HepG2 (cell line): ENCODE measurements around the gene CELA2B. TPM values are rescaled to one million over a fixed set of nuclear protein-coding genes. Genes with fewer than 3 reads are reported as not detected.
A peak's percentile ranks its signal among the peaks of the same experiment; 100 is the strongest.

Experiments used
- CBX2 ChIP-seq, 2 experiments: fragments of 200-600 bp in 1 of 2; sonication (generic); formaldehyde crosslinking in 1 of 2; IDR thresholded peaks; 2 replicates each; pipeline versions ENCODE4 v1.7.0 to v1.8.1; 2018 to 2022; ENCODE audit warnings: low read depth in 2 of 2, low read length in 1 of 2, mild to moderate bottlenecking in 1 of 2, missing genetic modification reagents in 1 of 2
- CHD4 ChIP-seq: fragments of 200-600 bp; sonication (generic); IDR thresholded peaks from 2 replicates; pipeline ENCODE4 v1.7.0; 2017; ENCODE audit warnings: mild to moderate bottlenecking, low read length, borderline replicate concordance
- CSRNP2 ChIP-seq: sonication (generic); formaldehyde crosslinking; conservative IDR thresholded peaks from 2 replicates; pipeline ENCODE4 v1.8.0; 2022; ENCODE audit warnings: low read depth, missing genetic modification reagents
- FOXC1 ChIP-seq: sonication (generic); formaldehyde crosslinking; IDR thresholded peaks from 2 replicates; pipeline ENCODE4 v1.8.0; 2022; ENCODE audit warnings: mild to moderate bottlenecking, missing genetic modification reagents, borderline replicate concordance
- HCFC1 ChIP-seq: fragments of 150-350 bp; IDR thresholded peaks from 2 replicates; pipeline ENCODE4 v1.6.1; 2014; ENCODE audit warnings: low read depth, low read length
- HNRNPH1 ChIP-seq: fragments of 200-400 bp; formaldehyde crosslinking; optimal IDR thresholded peaks from 2 replicates; pipeline ENCODE3; 2017; ENCODE audit warnings: mild to moderate bottlenecking, low read depth, low read length
- KAT8 ChIP-seq: IDR thresholded peaks from 2 replicates; pipeline ENCODE4 v1.6.1; 2016; ENCODE audit warnings: missing genetic modification reagents, missing compliant biosample characterization
- KMT2A ChIP-seq: sonication (generic); formaldehyde crosslinking; IDR thresholded peaks from 2 replicates; pipeline ENCODE4 v1.4.0; 2020; ENCODE audit warnings: missing genetic modification reagents
- NAIF1 ChIP-seq: sonication (generic); formaldehyde crosslinking; IDR thresholded peaks from 2 replicates; pipeline ENCODE4 v1.5.0; 2020; ENCODE audit warnings: mild to moderate bottlenecking, missing genetic modification reagents, borderline replicate concordance
- NR2F1 ChIP-seq, 2 experiments: fragments of 450-650 bp in 1 of 2; formaldehyde crosslinking in 1 of 2; IDR thresholded peaks; 2 replicates each; pipeline versions ENCODE4 v1.5.0 to v1.6.1; 2016 to 2020; ENCODE audit warnings: mild to moderate bottlenecking in 1 of 2, missing compliant biosample characterization in 1 of 2, missing genetic modification reagents in 1 of 2, moderate library complexity in 1 of 2
- RARG ChIP-seq: sonication (generic); formaldehyde crosslinking; IDR thresholded peaks from 2 replicates; pipeline ENCODE4 v1.4.0; 2020; ENCODE audit warnings: low read depth, mild to moderate bottlenecking, missing genetic modification reagents
- SIX4 ChIP-seq: sonication (generic); formaldehyde crosslinking; IDR thresholded peaks from 2 replicates; pipeline ENCODE4 v1.4.0; 2020; ENCODE audit warnings: missing genetic modification reagents
- SKI ChIP-seq: fragments of 450-650 bp; IDR thresholded peaks from one replicate; pipeline ENCODE4 v1.6.1; 2018; ENCODE audit warnings: mild to moderate bottlenecking; ENCODE audit not compliant: partially characterized antibody
- TOPORS ChIP-seq: sonication (generic); formaldehyde crosslinking; IDR thresholded peaks from 2 replicates; pipeline ENCODE4 v1.8.0; 2023; ENCODE audit warnings: mild to moderate bottlenecking, missing genetic modification reagents
- ZNF362 ChIP-seq: sonication (generic); formaldehyde crosslinking; IDR thresholded peaks from 2 replicates; pipeline ENCODE4 v1.4.0; 2020; ENCODE audit warnings: missing genetic modification reagents, mild to moderate bottlenecking, borderline replicate concordance
- ZNF563 ChIP-seq: sonication (generic); formaldehyde crosslinking; IDR thresholded peaks from 2 replicates; pipeline ENCODE4 v1.8.0; 2022; ENCODE audit warnings: mild to moderate bottlenecking, moderate library complexity, missing genetic modification reagents
- ZNF883 ChIP-seq: sonication (generic); formaldehyde crosslinking; IDR thresholded peaks from 2 replicates; pipeline ENCODE4 v1.5.1; 2020; ENCODE audit warnings: mild to moderate bottlenecking, missing genetic modification reagents; ENCODE audit errors: not compliant biosample characterization
- ZZZ3 ChIP-seq: sonication (generic); formaldehyde crosslinking; IDR thresholded peaks from 2 replicates; pipeline ENCODE4 v1.4.0; 2020; ENCODE audit warnings: missing genetic modification reagents, mild to moderate bottlenecking, borderline replicate concordance
- polyA plus RNA-seq, 8 experiments: library from polyadenylated mRNA; depleted of rRNA in 3 of 8; stranded (reverse) in 7 of 8; unstranded in 1 of 8; fragments of >200 nt; fragmentation: Illumina TruSeq in 4 of 8; extraction: Trizol in 4 of 8; gene quantifications; 2 replicates each; pipeline versions ENCODE4 v1.2.1 to v1.2.3, GENCODE V29; 2011 to 2016; ENCODE audit warnings: low read depth in 4 of 8, missing spikeins in 1 of 8, mixed read lengths in 1 of 8; ENCODE audit not compliant: insufficient read depth in 1 of 8
- total RNA-seq, 5 experiments: library from RNA; depleted of rRNA; stranded (reverse); fragments of >200 nt; fragmentation: Illumina TruSeq; extraction: Trizol; gene quantifications; 2 replicates each; pipeline ENCODE4 v1.2.3, GENCODE V29; 2016; ENCODE audit warnings: low read depth in 1 of 5
- TF ChIP-seq, protein P1 (sequence below): IDR thresholded peaks from 2 replicates; pipeline ENCODE4 v1.6.1; 2016; ENCODE audit warnings: control low read depth
- TF ChIP-seq, protein P2 (sequence below): sonication (generic); formaldehyde crosslinking; IDR thresholded peaks from 2 replicates; pipeline ENCODE4 v1.4.0; 2020; ENCODE audit warnings: mild to moderate bottlenecking, missing genetic modification reagents
- TF ChIP-seq, protein P3 (sequence below): sonication (generic); formaldehyde crosslinking; IDR thresholded peaks from 2 replicates; pipeline ENCODE4 v1.4.0; 2020; ENCODE audit warnings: low read depth, mild to moderate bottlenecking, missing genetic modification reagents

CELA2B gene
- total and polyA plus RNA-seq, 2 of the 13 experiments (the other 11 are each of a cell fraction or from before 2014, with no cell fraction given), result not detected

- no peak for TF ChIP-seq HNRNPH1
- peak; percentile 45; the same call in 1 of the 2 replicates for TF ChIP-seq ZZZ3
- TF ChIP-seq CHD4, result no peak
- TF ChIP-seq, protein P1, sequence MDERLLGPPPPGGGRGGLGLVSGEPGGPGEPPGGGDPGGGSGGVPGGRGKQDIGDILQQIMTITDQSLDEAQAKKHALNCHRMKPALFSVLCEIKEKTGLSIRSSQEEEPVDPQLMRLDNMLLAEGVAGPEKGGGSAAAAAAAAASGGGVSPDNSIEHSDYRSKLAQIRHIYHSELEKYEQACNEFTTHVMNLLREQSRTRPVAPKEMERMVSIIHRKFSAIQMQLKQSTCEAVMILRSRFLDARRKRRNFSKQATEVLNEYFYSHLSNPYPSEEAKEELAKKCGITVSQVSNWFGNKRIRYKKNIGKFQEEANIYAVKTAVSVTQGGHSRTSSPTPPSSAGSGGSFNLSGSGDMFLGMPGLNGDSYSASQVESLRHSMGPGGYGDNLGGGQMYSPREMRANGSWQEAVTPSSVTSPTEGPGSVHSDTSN, result no peak
- peak; percentile 69 for TF ChIP-seq HCFC1
- TF ChIP-seq KMT2A (CRISPR knock-in tag), result 0 out of 2 replicates have a peak, but pooled peaks have one; percentile 47
- 0 out of 2 replicates have a peak, but pooled peaks have one; percentile 45 for TF ChIP-seq SIX4 (CRISPR knock-in tag)
- TF ChIP-seq TOPORS, result no peak
- TF ChIP-seq CBX2 (IDR thresholded peaks at IDR 0.05; ENCODE audit: low read depth, low read length), result no peak
- TF ChIP-seq CBX2 (CRISPR knock-in tag; IDR thresholded peaks at IDR 0.05; ENCODE audit: low read depth), result no peak
- peak; percentile 8 to 84; a peak in 3 of 4 replicates for TF ChIP-seq NR2F1 (CRISPR knock-in tag; IDR thresholded peaks at IDR 0.05)
- TF ChIP-seq ZNF563, result peak; percentile 85
- TF ChIP-seq KAT8 (CRISPR knock-in tag), result peak; percentile 93
- TF ChIP-seq, protein P2, sequence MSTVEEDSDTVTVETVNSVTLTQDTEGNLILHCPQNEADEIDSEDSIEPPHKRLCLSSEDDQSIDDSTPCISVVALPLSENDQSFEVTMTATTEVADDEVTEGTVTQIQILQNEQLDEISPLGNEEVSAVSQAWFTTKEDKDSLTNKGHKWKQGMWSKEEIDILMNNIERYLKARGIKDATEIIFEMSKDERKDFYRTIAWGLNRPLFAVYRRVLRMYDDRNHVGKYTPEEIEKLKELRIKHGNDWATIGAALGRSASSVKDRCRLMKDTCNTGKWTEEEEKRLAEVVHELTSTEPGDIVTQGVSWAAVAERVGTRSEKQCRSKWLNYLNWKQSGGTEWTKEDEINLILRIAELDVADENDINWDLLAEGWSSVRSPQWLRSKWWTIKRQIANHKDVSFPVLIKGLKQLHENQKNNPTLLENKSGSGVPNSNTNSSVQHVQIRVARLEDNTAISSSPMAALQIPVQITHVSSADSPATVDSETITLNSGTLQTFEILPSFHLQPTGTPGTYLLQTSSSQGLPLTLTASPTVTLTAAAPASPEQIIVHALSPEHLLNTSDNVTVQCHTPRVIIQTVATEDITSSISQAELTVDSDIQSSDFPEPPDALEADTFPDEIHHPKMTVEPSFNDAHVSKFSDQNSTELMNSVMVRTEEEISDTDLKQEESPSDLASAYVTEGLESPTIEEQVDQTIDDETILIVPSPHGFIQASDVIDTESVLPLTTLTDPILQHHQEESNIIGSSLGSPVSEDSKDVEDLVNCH (CRISPR knock-in tag), result no peak
- TF ChIP-seq, protein P3, sequence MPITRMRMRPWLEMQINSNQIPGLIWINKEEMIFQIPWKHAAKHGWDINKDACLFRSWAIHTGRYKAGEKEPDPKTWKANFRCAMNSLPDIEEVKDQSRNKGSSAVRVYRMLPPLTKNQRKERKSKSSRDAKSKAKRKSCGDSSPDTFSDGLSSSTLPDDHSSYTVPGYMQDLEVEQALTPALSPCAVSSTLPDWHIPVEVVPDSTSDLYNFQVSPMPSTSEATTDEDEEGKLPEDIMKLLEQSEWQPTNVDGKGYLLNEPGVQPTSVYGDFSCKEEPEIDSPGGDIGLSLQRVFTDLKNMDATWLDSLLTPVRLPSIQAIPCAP (CRISPR knock-in tag), result no peak; the same call in 1 of the 2 replicates
- TF ChIP-seq ZNF362, result 0 out of 2 replicates have a peak, but pooled peaks have one; percentile 22
- TF ChIP-seq ZNF883, result peak; percentile 70
- peak; percentile 72 for TF ChIP-seq SKI
- no peak for TF ChIP-seq CSRNP2
- TF ChIP-seq NAIF1 (CRISPR knock-in tag), result peak; percentile 66; the same call in 1 of the 2 replicates
- no peak for TF ChIP-seq RARG
- TF ChIP-seq FOXC1 (CRISPR knock-in tag), result peak; percentile 37; the same call in 1 of the 2 replicates
Measured at GRCh38 chr1:15526490-15527339, 50.8 kb downstream of the CELA2B start, which contains the start of gene DNAJC16 (continued).
